ENCODE results near the gene EBP. TPM values are rescaled to one million over a fixed set of nuclear protein-coding genes. Genes with fewer than 3 reads are reported as not detected.
"Not testable (repeated sequence)": the region's sequence is repeated elsewhere in the genome, so short reads cannot be mapped to it uniquely, and the experiment has no call there.

The EBP gene
- total and polyA plus RNA-seq, 8 donors = 5.8 to 208 (median 53.1) TPM

DNA sequence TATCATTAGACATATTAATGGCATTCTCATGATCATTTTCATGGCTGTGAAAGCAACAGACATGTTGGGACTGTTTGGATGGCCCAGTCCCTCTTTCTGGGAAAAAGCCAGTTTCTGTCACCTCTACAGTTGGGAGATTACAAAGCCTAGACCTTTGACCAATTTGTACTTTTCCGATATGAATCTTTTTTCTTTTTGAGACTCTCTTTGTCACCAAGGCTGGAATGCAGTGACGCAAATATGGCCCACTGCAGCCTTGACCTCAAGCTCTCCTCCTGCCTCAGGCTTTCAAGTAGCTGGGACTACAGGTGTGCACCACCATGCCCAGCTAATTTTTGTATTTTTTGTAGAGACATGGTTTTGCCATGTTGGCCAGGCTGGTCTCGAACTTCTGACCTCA is 27.3 kb downstream of the EBP start:
- DNase-seq = no peak
- no peak for TF ChIP-seq CTCF (IDR thresholded peaks at IDR 0.05)
- TF ChIP-seq POLR2A (IDR thresholded peaks at IDR 0.05) = no peak
- Histone ChIP-seq H3K4me1 (peaks cover 0 to 5% (median 0%) of the 10 kb centered on the region in 4 donors), H3K27ac (no peak overlapping the region), H3K36me3 (peaks cover 0 to 61% (median 52%) of the 10 kb centered on the region in 4 donors), H3K4me3 (no peak overlapping the region), H3K9me3 (no peaks in the 10 kb centered on the region), H3K27me3 (no peaks in the 10 kb centered on the region)
- intact Hi-C loops (cut with DNase I; ENCODE audit: low total_unique reads) = no loop called here
- WGBS, 5 donors = 89 to 93% (median 91%) methylated on average over 3 of the region's 3 CpGs

GRCh38 chrX:48555731-48556325 is 34.2 kb downstream of the EBP start:
- H3K9me3 ChIP-seq; H3K27ac ChIP-seq; intact Hi-C loops (cut with DNase I; ENCODE audit: low total_unique reads); H3K4me1 ChIP-seq; H3K4me3 ChIP-seq; H3K27me3 ChIP-seq; DNase-seq: not testable (repeated sequence)
- H3K36me3 ChIP-seq = peaks cover 0 to 72% (median 60%) of the 10 kb centered on the region in 4 donors
- WGBS, 5 donors = 87 to 96% (median 90%) methylated on average over 7 to 9 of the region's 9 CpGs

DNA sequence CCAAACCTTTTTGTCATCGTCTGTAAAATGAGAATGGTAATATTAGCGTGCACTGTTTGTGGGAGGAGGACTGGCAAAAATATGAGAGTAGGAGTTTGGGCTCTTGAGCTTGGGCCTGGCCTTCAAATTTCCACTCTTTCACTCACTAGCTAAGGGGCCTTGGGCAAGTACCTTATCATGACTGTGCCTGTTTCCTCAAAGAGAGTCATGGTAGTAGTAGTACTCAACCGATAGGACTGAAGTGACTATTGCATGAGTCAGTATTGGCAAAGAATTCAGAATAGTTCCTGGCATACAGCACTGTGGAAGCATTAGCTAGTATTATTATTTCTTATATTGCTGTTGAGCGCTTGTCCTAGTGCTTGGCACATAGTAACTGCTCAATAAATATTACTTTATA is 36.7 kb downstream of the EBP start:
- DNase-seq = no peak
- intact Hi-C loops (cut with DNase I; ENCODE audit: low total_unique reads) = no loop called here
- Histone ChIP-seq H3K4me3 (no peak overlapping the region), H3K36me3 (peaks cover 3 to 66% (median 64%) of the 10 kb centered on the region in 4 donors), H3K27ac (no peak overlapping the region), H3K4me1 (no peaks in the 10 kb centered on the region), H3K9me3 (no peaks in the 10 kb centered on the region), H3K27me3 (no peaks in the 10 kb centered on the region)
- WGBS, 5 donors = 70 to 85% (median 80%) methylated on average over 4 of the region's 4 CpGs
- no peak for TF ChIP-seq POLR2A (IDR thresholded peaks at IDR 0.05)
- no peak for TF ChIP-seq POLR2AphosphoS5 (IDR thresholded peaks at IDR 0.05)
- no peak for TF ChIP-seq CTCF (IDR thresholded peaks at IDR 0.05)
- no peak for TF ChIP-seq EP300 (IDR thresholded peaks at IDR 0.05)

- H3K27me3 ChIP-seq = no peaks in the 10 kb centered on the region
- DNase-seq = no peak
- H3K9me3 ChIP-seq = no peaks in the 10 kb centered on the region
- TF ChIP-seq POLR2AphosphoS5 (IDR thresholded peaks at IDR 0.05) (no peak), CTCF (IDR thresholded peaks at IDR 0.05) (no peak), EP300 (IDR thresholded peaks at IDR 0.05) (no peak), POLR2A (IDR thresholded peaks at IDR 0.05) (no peak)
- H3K27ac ChIP-seq = no peak overlapping the region
- intact Hi-C loops (cut with DNase I; ENCODE audit: low total_unique reads) = no loop called here
- H3K4me3 ChIP-seq = no peak overlapping the region
- H3K4me1 ChIP-seq = no peaks in the 10 kb centered on the region
- 93 to 96% (median 95%) methylated on average over 14 to 24 of the region's 24 CpGs for WGBS, 5 donors
- peaks cover 3 to 73% (median 64%) of the 10 kb centered on the region in 4 donors for H3K36me3 ChIP-seq
Measured at GRCh38 chrX:48559636-48560035, 38.0 kb downstream of the EBP start.

DNA sequence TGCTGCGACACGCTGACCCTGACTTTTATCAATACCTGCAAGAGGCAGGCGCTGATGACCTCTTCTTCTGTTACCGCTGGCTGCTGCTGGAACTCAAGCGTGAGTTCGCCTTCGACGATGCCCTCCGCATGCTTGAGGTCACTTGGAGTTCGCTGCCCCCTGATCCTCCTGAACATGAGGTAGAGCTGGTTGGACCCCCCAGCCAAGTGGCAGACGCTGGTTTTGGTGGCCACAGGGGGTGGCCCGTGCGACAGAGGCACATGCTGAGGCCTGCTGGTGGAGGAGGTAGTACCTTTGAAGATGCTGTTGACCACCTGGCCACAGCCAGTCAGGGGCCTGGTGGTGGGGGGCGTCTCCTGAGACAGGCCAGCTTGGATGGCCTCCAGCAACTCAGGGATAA is 38.4 kb downstream of the EBP start:
- 86 to 95% (median 94%) methylated on average over 9 to 14 of the region's 14 CpGs for WGBS, 5 donors
- Histone ChIP-seq H3K4me3 (no peak overlapping the region), H3K4me1 (no peaks in the 10 kb centered on the region), H3K27ac (no peak overlapping the region), H3K9me3 (no peaks in the 10 kb centered on the region), H3K27me3 (no peaks in the 10 kb centered on the region), H3K36me3 (peaks cover 3 to 70% (median 60%) of the 10 kb centered on the region in 4 donors)
- intact Hi-C loops (cut with DNase I; ENCODE audit: low total_unique reads) = no loop called here
- no peak for DNase-seq
- TF ChIP-seq CTCF (IDR thresholded peaks at IDR 0.05) (no peak), EP300 (IDR thresholded peaks at IDR 0.05) (no peak), POLR2A (IDR thresholded peaks at IDR 0.05) (no peak), POLR2AphosphoS5 (IDR thresholded peaks at IDR 0.05) (no peak)

All from stomach (tissue), 9 donors.